HG02840 (cell line): ENCODE data around the gene NECAB2.
A peak's percentile ranks its signal among the peaks of the same experiment; 100 is the strongest.

Experiments used
- ATAC-seq: cut with Tn5 transposase; IDR thresholded peaks from one replicate; pipeline ENCODE4 v1.9.1; 2021; ENCODE audit warnings: mild to moderate bottlenecking, moderate library complexity, moderate number of reproducible peaks; ENCODE audit not compliant: unreplicated experiment, low FRiP score

The NECAB2 gene

DNA sequence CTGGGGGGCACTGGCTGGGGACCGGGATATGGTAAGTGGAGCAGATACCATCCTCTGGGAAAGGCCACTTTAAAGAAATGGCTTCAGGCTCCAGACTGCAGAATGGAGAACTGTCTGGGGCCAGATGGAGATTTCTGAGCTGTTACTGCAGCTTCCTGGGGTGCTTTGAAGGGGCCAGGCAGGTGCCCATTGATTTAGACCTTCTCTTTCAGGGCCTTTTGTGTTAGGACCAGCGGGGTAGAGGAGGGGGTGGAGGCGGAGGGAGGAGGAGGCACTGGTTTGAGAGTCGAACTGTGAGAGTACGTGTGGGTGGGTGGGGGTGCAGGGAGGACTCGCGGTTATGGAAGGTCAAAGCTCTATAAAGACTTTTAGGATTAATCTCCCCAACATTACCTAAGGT lies 11.4 kb downstream of the NECAB2 start:
- ATAC-seq = no peak

- no peak for ATAC-seq
These were observed 12.8 kb downstream of the NECAB2 start for GRCh38 chr16:83980794-83981193.

GRCh38 chr16:83981799-83982198 lies 13.8 kb downstream of the NECAB2 start:
- ATAC-seq = no peak

DNA sequence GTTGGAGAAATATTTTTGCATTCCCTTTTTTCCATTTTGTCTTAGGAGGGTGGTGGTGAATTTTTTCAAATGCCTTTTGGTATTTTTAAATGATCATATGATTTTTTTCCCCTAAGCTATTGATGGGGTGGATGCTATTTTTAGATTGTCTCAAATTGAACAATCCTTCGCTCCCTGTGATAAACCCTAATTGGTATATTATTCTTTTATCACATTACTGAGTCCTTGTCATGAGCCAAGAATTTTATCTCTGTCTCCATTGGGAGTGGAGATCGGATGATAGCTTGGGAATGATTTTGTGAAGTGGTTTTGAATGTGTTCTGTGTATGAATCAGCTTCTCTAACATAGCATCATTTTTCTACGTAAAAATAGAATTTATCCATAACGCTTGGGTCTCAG lies 15.4 kb downstream of the NECAB2 start:
- ATAC-seq = no peak

GRCh38 chr16:83989300-83989699 lies 21.3 kb downstream of the NECAB2 start:
- ATAC-seq = no peak

DNA sequence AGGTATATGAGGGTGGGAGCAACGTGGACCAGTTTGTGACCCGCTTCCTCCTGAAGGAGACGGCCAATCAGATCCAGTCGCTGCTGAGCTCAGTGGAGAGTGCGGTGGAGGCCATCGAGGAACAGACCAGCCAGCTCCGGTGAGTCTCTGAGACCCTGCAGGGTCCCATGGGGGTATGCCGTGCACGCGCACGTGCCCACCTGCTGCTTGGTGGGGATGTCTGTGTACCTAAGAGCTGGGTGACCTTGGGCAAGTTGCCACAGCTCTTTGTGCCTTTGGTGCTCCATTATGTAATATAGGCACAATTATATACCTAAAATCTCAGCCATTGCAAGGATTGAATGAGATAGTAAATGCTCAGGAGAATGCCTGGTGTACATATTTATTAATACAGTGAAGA lies 22.4 kb downstream of the NECAB2 start:
- ATAC-seq = no peak

DNA sequence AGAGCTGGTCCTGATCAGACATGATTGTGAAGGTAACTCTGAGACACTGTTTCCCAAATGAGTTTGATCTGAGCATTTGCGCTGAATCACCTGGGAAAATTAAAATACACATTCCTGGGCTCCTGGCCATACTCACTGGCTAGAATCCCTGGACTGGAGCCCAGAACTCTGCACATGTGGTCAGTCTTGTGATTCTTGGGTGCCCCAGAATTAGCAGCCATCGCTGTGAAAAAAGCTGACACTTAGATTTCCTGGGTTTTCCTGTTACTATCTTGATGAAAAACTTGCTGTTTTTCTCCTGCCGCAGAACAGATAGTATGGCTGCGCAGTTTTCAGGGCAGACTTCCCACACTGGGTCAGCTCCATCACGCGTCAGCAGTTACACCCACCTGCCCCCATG lies 24.6 kb downstream of the NECAB2 start:
- ATAC-seq = no peak

DNA sequence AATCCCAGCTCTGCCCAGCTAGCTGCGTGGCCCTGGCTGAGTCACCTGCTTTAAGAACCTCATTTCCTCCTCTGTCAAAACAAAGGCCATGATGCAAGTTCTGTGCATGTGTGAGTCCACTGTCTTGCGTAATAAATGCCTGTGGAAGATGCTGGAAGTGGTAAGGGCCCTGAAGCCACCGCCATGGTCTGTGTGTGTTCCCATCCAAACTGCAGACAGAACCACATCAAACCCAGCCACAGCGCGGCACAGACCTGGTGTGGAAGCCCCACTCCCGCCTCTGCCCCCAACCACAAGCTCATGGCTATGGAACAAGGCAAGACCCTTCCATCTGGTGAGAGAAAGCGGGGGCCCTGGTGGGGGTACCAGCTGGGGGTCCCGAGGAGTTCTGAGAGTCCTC lies 26.0 kb downstream of the NECAB2 start:
- no peak for ATAC-seq

GRCh38 chr16:83994703-83995102 lies 26.7 kb downstream of the NECAB2 start:
- ATAC-seq = no peak

GRCh38 chr16:83995754-83996153 lies 27.7 kb downstream of the NECAB2 start:
- ATAC-seq = no peak

GRCh38 chr16:83996481-83997252 lies 28.6 kb downstream of the NECAB2 start:
- no peak for ATAC-seq

DNA sequence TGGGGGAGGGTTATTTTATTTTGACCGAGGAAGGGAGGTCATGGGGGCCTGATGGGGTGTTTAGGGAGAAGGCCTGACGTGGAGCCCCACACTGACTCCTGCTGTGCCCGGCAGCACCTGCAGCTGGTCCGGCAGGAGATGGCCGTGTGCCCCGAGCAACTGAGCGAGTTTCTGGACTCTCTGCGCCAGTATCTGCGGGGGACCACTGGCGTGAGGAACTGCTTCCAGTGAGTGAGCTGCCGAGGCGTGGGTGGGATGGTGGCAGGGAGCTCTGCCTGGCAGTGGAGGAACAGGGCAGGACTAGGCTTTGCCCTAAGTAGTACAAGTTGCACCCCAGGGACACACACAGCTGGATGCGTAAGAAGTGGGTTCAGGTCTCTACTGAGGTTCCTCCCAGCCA lies 30.0 kb downstream of the NECAB2 start:
- no peak for ATAC-seq

DNA sequence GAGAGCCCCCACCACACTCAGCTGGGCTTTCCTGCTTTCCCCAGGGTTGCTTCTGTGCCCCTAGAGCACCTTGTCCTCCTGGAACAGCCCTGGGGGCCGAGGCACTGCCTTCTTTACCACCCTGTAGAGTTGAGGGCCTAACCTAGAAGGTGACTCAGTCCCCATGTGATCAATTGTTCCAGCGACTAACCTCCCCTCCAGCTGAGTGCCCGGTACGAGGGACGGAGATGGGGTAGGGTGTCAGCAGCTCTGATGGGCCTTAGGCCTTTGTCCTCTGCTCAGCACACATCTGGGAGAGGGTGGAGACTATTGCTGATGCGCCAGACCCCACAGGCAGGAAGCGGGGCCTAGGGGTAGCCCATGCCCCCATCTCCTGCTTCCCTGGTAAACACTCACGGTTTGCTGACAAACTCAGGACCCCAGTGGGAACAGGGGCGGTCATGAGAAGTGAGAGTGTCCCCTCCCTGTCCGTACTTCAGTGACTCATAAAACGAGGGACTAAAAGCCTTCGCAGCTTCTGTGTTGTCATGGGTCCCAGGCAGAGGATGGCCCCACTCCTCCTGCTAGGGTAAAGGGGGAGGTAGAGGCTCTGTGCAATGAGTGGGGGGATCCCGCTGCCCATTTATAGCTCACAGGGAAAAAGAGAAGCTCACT lies 33.1 kb downstream of the NECAB2 start:
- no peak for ATAC-seq

- ATAC-seq = no peak
These were observed 33.7 kb downstream of the NECAB2 start for GRCh38 chr16:84001726-84002125.

GRCh38 chr16:84003038-84003437 lies 35.0 kb downstream of the NECAB2 start:
- ATAC-seq = no peak

DNA sequence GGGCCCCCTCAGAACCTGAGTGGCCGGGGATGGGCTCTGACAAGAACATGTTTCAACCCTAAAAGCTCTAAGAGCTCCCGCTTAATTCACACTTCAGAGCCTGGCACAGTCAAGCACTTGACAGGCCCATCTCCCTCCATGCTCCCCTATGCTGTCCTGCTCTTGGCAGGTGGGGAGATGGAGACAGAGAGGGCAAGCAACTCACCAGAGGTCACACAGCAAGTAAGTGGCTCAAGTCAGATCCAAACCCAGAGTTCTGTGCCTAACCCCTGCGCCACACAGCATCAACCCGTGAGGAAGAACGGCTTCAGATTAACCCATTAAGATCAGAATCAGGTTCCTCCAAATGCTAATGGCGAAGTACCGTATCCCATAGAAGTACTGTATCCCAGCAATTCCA lies 36.4 kb downstream of the NECAB2 start:
- no peak for ATAC-seq

DNA sequence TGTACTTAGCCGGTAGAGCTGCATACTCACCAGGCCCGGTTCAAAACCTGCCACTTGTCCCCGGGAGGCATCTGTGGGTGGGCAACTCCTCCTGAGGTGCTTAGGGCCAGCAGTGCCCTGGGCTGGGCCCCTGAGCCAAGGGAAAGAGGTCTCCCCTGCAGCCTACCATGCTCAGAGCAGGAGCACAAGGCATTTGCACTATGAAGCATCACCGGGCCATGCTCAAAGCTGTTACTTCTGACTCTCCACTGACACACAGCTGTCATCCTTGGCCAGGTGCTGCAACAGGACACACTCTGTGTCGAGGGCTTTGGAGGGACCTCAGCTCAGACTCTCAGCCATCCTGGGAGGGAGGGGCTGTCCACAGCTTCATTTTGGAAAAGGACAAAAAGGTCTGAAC lies 37.3 kb downstream of the NECAB2 start:
- ATAC-seq = no peak

DNA sequence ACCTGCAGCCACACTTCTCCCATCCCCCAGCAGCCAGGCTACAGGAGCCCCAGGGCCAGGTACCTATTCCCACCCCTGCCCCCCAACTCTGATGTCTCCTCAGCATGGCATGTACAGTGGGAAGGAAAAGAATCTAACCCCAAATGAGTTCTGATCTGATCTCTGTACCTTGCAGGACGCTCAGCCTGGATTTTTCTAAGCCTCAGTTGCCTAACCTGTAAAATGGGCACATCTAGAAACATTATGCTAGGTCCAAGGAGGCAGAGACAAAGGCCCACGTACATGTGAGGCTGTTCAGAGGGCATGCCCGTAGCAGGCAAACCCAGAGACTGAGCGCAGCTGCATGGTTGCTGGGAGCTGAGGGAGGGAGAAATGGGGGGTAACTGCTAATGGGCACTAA lies 39.5 kb downstream of the NECAB2 start:
- no peak for ATAC-seq

DNA sequence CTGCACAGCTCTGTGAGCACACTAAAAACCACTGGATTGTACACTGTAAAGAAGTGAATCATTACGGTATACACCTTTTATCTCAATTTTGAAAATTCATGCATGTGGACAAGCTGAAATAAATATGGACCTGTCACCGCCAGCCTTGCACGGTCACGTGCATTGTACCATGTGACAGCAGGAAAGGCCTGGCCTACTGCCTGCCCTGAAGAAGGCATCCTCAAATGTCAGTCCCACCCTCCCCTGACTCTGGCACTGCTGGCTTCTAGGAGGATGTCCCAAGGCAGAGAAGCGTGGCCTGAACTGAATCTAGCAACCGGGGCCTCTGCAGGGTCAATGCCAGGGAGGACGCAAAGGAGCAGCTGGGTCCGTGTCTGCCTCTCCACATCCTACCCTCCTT lies 39.9 kb downstream of the NECAB2 start:
- no peak for ATAC-seq

GRCh38 chr16:84009282-84009681 lies 41.2 kb downstream of the NECAB2 start:
- no peak for ATAC-seq

- peak; percentile 52 for ATAC-seq
These were observed 45.9 kb downstream of the NECAB2 start for GRCh38 chr16:84013787-84014569.
